ENCODE results near the gene CRYGS.

DNA sequence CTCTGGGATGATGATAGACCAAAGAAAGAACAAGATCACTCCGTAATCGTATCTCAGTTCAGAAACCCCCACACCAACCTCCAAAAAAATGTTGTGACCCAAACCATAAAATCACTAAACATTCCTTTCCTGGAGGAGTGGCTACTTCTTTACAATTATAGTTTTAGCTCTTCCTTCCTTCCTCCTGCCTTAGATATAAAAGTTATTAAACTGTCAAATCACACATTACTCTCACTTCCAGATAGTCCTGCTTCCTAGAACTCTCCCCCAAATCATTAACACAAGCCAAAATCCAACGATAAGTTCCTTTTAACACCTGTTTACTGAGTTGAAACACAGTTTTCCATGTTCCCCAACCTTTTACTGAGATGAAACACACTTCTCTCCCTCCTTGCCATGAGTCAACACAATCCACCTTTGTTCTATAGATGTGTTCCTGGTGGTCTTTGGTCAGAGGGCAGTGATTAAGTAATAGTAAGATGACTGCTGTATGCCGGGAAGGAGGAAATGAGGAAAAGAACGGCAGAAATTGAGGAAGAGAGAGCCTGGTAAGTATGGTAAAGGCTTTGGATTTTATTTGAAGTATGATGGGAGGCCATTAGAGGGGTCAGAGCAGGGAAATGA, 8.3 kb upstream of the CRYGS start:
- TF ChIP-seq CTCF (tag by site-specific recombination; IDR thresholded peaks at IDR 0.05) (no peak), KLF7 (tag by site-specific recombination; IDR thresholded peaks at IDR 0.05; ENCODE audit: borderline replicate concordance) (no peak), OVOL3 (tag by site-specific recombination; IDR thresholded peaks at IDR 0.05) (no peak), MYNN (tag by site-specific recombination; IDR thresholded peaks at IDR 0.05; ENCODE audit: borderline replicate concordance) (no peak), ZNF416 (tag by site-specific recombination; IDR thresholded peaks at IDR 0.05) (no peak), ZNF426 (tag by site-specific recombination; IDR thresholded peaks at IDR 0.05) (no peak), ZNF324 (tag by site-specific recombination; IDR thresholded peaks at IDR 0.05) (no peak), ZNF24 (tag by site-specific recombination; IDR thresholded peaks at IDR 0.05) (no peak), BCL11A (tag by site-specific recombination; IDR thresholded peaks at IDR 0.05; ENCODE audit: low read depth) (no peak)
- TF ChIP-seq, protein P1, sequence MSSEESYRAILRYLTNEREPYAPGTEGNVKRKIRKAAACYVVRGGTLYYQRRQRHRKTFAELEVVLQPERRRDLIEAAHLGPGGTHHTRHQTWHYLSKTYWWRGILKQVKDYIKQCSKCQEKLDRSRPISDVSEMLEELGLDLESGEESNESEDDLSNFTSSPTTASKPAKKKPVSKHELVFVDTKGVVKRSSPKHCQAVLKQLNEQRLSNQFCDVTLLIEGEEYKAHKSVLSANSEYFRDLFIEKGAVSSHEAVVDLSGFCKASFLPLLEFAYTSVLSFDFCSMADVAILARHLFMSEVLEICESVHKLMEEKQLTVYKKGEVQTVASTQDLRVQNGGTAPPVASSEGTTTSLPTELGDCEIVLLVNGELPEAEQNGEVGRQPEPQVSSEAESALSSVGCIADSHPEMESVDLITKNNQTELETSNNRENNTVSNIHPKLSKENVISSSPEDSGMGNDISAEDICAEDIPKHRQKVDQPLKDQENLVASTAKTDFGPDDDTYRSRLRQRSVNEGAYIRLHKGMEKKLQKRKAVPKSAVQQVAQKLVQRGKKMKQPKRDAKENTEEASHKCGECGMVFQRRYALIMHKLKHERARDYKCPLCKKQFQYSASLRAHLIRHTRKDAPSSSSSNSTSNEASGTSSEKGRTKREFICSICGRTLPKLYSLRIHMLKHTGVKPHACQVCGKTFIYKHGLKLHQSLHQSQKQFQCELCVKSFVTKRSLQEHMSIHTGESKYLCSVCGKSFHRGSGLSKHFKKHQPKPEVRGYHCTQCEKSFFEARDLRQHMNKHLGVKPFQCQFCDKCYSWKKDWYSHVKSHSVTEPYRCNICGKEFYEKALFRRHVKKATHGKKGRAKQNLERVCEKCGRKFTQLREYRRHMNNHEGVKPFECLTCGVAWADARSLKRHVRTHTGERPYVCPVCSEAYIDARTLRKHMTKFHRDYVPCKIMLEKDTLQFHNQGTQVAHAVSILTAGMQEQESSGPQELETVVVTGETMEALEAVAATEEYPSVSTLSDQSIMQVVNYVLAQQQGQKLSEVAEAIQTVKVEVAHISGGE (tag by site-specific recombination; conservative IDR thresholded peaks at IDR 0.05; ENCODE audit: low read depth): no peak
- TF ChIP-seq, protein P2, sequence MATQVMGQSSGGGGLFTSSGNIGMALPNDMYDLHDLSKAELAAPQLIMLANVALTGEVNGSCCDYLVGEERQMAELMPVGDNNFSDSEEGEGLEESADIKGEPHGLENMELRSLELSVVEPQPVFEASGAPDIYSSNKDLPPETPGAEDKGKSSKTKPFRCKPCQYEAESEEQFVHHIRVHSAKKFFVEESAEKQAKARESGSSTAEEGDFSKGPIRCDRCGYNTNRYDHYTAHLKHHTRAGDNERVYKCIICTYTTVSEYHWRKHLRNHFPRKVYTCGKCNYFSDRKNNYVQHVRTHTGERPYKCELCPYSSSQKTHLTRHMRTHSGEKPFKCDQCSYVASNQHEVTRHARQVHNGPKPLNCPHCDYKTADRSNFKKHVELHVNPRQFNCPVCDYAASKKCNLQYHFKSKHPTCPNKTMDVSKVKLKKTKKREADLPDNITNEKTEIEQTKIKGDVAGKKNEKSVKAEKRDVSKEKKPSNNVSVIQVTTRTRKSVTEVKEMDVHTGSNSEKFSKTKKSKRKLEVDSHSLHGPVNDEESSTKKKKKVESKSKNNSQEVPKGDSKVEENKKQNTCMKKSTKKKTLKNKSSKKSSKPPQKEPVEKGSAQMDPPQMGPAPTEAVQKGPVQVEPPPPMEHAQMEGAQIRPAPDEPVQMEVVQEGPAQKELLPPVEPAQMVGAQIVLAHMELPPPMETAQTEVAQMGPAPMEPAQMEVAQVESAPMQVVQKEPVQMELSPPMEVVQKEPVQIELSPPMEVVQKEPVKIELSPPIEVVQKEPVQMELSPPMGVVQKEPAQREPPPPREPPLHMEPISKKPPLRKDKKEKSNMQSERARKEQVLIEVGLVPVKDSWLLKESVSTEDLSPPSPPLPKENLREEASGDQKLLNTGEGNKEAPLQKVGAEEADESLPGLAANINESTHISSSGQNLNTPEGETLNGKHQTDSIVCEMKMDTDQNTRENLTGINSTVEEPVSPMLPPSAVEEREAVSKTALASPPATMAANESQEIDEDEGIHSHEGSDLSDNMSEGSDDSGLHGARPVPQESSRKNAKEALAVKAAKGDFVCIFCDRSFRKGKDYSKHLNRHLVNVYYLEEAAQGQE (tag by site-specific recombination; IDR thresholded peaks at IDR 0.05): no peak
- TF ChIP-seq, protein P3, sequence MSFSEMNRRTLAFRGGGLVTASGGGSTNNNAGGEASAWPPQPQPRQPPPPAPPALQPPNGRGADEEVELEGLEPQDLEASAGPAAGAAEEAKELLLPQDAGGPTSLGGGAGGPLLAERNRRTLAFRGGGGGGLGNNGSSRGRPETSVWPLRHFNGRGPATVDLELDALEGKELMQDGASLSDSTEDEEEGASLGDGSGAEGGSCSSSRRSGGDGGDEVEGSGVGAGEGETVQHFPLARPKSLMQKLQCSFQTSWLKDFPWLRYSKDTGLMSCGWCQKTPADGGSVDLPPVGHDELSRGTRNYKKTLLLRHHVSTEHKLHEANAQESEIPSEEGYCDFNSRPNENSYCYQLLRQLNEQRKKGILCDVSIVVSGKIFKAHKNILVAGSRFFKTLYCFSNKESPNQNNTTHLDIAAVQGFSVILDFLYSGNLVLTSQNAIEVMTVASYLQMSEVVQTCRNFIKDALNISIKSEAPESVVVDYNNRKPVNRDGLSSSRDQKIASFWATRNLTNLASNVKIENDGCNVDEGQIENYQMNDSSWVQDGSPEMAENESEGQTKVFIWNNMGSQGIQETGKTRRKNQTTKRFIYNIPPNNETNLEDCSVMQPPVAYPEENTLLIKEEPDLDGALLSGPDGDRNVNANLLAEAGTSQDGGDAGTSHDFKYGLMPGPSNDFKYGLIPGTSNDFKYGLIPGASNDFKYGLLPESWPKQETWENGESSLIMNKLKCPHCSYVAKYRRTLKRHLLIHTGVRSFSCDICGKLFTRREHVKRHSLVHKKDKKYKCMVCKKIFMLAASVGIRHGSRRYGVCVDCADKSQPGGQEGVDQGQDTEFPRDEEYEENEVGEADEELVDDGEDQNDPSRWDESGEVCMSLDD (tag by site-specific recombination; IDR thresholded peaks at IDR 0.05): no peak
